Hepatic stellate cell (primary cell): ENCODE data around the gene TTBK2.

Experiments
- DNase-seq: peaks from one replicate; pipeline ENCODE4 v3.0.0; 2011; ENCODE audit warnings: low spot score

Gene TTBK2

GRCh38 chr15:42728560-42728959 is 192.0 kb downstream of the TTBK2 start:
- no peak for DNase-seq

- no peak for DNase-seq
These were observed 192.7 kb downstream of the TTBK2 start for GRCh38 chr15:42727750-42728381.

GRCh38 chr15:42726114-42726513 is 194.5 kb downstream of the TTBK2 start:
- DNase-seq, result no peak

GRCh38 chr15:42725331-42725903 is 195.2 kb downstream of the TTBK2 start:
- no peak for DNase-seq

- no peak for DNase-seq
These were observed 196.3 kb downstream of the TTBK2 start for GRCh38 chr15:42724276-42724675.

- DNase-seq, result no peak
These were observed 197.5 kb downstream of the TTBK2 start for GRCh38 chr15:42723068-42723467.

- DNase-seq, result no peak
These were observed 198.7 kb downstream of the TTBK2 start for GRCh38 chr15:42721916-42722315.

- no peak for DNase-seq
These were observed 199.6 kb downstream of the TTBK2 start for GRCh38 chr15:42721016-42721415.

GRCh38 chr15:42720071-42720470 is 200.5 kb downstream of the TTBK2 start:
- DNase-seq, result no peak

GRCh38 chr15:42719043-42719442 is 201.5 kb downstream of the TTBK2 start:
- no peak for DNase-seq

- DNase-seq, result peak; percentile 46
These were observed 204.0 kb downstream of the TTBK2 start for GRCh38 chr15:42716626-42717025.

- no peak for DNase-seq
These were observed 204.5 kb downstream of the TTBK2 start for GRCh38 chr15:42716125-42716524.

GRCh38 chr15:42712584-42712983 is 208.0 kb downstream of the TTBK2 start:
- no peak for DNase-seq

GRCh38 chr15:42711746-42712145 is 208.8 kb downstream of the TTBK2 start:
- no peak for DNase-seq

- DNase-seq, result no peak
These were observed 209.9 kb downstream of the TTBK2 start for GRCh38 chr15:42710662-42711061.

GRCh38 chr15:42707873-42708544 is 212.6 kb downstream of the TTBK2 start:
- no peak for DNase-seq

GRCh38 chr15:42707068-42707467 is 213.5 kb downstream of the TTBK2 start:
- DNase-seq, result no peak

GRCh38 chr15:42705336-42705735 is 215.2 kb downstream of the TTBK2 start:
- no peak for DNase-seq

- DNase-seq, result peak; percentile 71
These were observed 216.1 kb downstream of the TTBK2 start for GRCh38 chr15:42704492-42704926.

GRCh38 chr15:42696626-42697025 is 224.0 kb downstream of the TTBK2 start:
- DNase-seq, result no peak

GRCh38 chr15:42695527-42696071 is 225.0 kb downstream of the TTBK2 start:
- DNase-seq, result no peak

GRCh38 chr15:42694398-42694797 is 226.2 kb downstream of the TTBK2 start:
- DNase-seq, result no peak

GRCh38 chr15:42693942-42694341 is 226.6 kb downstream of the TTBK2 start:
- no peak for DNase-seq
